Neural crest cell (in vitro differentiated cells): ENCODE results near the gene EPB41L3. TPM values are rescaled to one million over a fixed set of nuclear protein-coding genes. Genes with fewer than 3 reads are reported as not detected.

ENCODE experiments used
- DNase-seq: peaks from one replicate; pipeline ENCODE4 v3.0.0; 2021; ENCODE audit warnings: low read depth, mixed read lengths, low spot score
- H3K27ac Mint-ChIP-seq: one replicate; pipeline ENCODE4 v1.8.0; 2021; ENCODE audit warnings: mild to moderate bottlenecking, mixed read lengths; ENCODE audit not compliant: unreplicated experiment
- H3K27me3 Mint-ChIP-seq: 2 replicates; pipeline ENCODE4 v1.8.0; 2021; ENCODE audit warnings: low read depth, mild to moderate bottlenecking, mixed read lengths
- H3K36me3 Mint-ChIP-seq: 2 replicates; pipeline ENCODE4 v1.8.0; 2021; ENCODE audit warnings: low read depth, mild to moderate bottlenecking, mixed read lengths
- H3K4me1 Mint-ChIP-seq: 2 replicates; pipeline ENCODE4 v1.8.0; 2021; ENCODE audit warnings: mixed read lengths
- H3K4me3 Mint-ChIP-seq: one replicate; pipeline ENCODE4 v1.8.0; 2021; ENCODE audit warnings: mild to moderate bottlenecking, mixed read lengths
- H3K9me3 Mint-ChIP-seq: 2 replicates; pipeline ENCODE4 v1.8.0; 2021; ENCODE audit warnings: mixed read lengths
- CTCF ChIP-seq: fragments of 200-600 bp; sonication (generic); conservative IDR thresholded peaks from 2 replicates; pipeline ENCODE4 v1.5.0; 2021; ENCODE audit warnings: antibody characterized with exemption, mild to moderate bottlenecking
- total RNA-seq: library from RNA; stranded (reverse); gene quantifications from 2 replicates; pipeline ENCODE4 v1.2.1, GENCODE V29; 2021

EPB41L3 gene
- total RNA-seq, 1 donor from 2014 or later = 13.1 TPM

GRCh38 chr18:5466256-5466655 lies 77.5 kb downstream of the EPB41L3 start:
- H3K27ac Mint-ChIP-seq = no peak overlapping the region
- DNase-seq = no peak
- H3K9me3 Mint-ChIP-seq = no peaks in the 10 kb centered on the region
- H3K4me3 Mint-ChIP-seq = no peak overlapping the region
- no peaks in the 10 kb centered on the region for H3K4me1 Mint-ChIP-seq
- H3K27me3 Mint-ChIP-seq = no peaks in the 10 kb centered on the region
- TF ChIP-seq CTCF = no peak
- H3K36me3 Mint-ChIP-seq = no peaks in the 10 kb centered on the region

GRCh38 chr18:5464251-5464650 lies 79.5 kb downstream of the EPB41L3 start:
- no peaks in the 10 kb centered on the region for H3K27me3 Mint-ChIP-seq

GRCh38 chr18:5463831-5464230 lies 80.0 kb downstream of the EPB41L3 start:
- Mint-ChIP-seq H3K4me1 (no peaks in the 10 kb centered on the region), H3K27me3 (no peaks in the 10 kb centered on the region), H3K27ac (no peak overlapping the region), H3K4me3 (no peak overlapping the region), H3K36me3 (no peaks in the 10 kb centered on the region), H3K9me3 (no peaks in the 10 kb centered on the region)
- no peak for DNase-seq
- TF ChIP-seq CTCF = no peak

More at GRCh38 chr18:5464251-5464650, 79.5 kb downstream of the EPB41L3 start:
- DNase-seq = no peak
- Mint-ChIP-seq H3K27ac (no peak overlapping the region), H3K4me3 (no peak overlapping the region), H3K36me3 (no peaks in the 10 kb centered on the region), H3K4me1 (no peaks in the 10 kb centered on the region), H3K9me3 (no peaks in the 10 kb centered on the region)
- TF ChIP-seq CTCF = no peak

GRCh38 chr18:5463390-5463789 lies 80.4 kb downstream of the EPB41L3 start:
- H3K27ac Mint-ChIP-seq = no peak overlapping the region
- H3K36me3 Mint-ChIP-seq = no peaks in the 10 kb centered on the region
- H3K4me3 Mint-ChIP-seq = no peak overlapping the region
- H3K9me3 Mint-ChIP-seq = no peaks in the 10 kb centered on the region
- no peaks in the 10 kb centered on the region for H3K4me1 Mint-ChIP-seq
- H3K27me3 Mint-ChIP-seq = no peaks in the 10 kb centered on the region
- no peak for DNase-seq
- no peak for TF ChIP-seq CTCF

GRCh38 chr18:5462227-5462626 lies 81.6 kb downstream of the EPB41L3 start:
- no peak for TF ChIP-seq CTCF
- H3K36me3 Mint-ChIP-seq = no peaks in the 10 kb centered on the region
- H3K4me1 Mint-ChIP-seq = peaks cover 3% of the 10 kb centered on the region
- DNase-seq = no peak
- H3K9me3 Mint-ChIP-seq = no peaks in the 10 kb centered on the region
- no peak overlapping the region for H3K27ac Mint-ChIP-seq
- no peaks in the 10 kb centered on the region for H3K27me3 Mint-ChIP-seq
- no peak overlapping the region for H3K4me3 Mint-ChIP-seq

GRCh38 chr18:5461041-5461440 lies 82.8 kb downstream of the EPB41L3 start:
- H3K36me3 Mint-ChIP-seq = no peaks in the 10 kb centered on the region
- no peaks in the 10 kb centered on the region for H3K27me3 Mint-ChIP-seq
- DNase-seq = no peak
- no peak overlapping the region for H3K4me3 Mint-ChIP-seq
- no peak overlapping the region for H3K27ac Mint-ChIP-seq
- H3K4me1 Mint-ChIP-seq = peaks cover 14% of the 10 kb centered on the region
- H3K9me3 Mint-ChIP-seq = no peaks in the 10 kb centered on the region
- TF ChIP-seq CTCF = no peak
